Measurements from ENCODE around the gene NDFIP1.

The NDFIP1 gene

DNA sequence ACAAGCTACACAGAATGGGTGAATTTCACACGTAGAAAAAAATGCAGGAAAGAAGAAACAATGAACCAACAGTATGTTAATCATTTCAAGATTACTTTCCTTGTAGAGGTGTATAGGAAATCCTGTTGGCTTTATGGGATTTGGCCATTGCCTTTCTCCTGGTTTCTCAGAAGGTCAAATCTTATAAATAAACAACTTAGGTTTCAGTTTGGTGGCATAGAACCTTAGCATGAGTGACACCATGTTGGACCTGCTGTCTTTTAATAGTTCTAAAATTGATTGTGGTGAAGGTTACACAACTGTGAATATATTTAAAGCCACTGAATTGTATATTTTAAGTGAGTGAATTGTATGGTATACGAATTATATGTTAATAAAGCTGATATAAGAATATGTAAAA is 16.7 kb upstream of the NDFIP1 start:
- no peak for DNase-seq (ENCODE audit: low read depth)

GRCh38 chr5:142095035-142095434 is 13.5 kb upstream of the NDFIP1 start:
- no peak for DNase-seq (ENCODE audit: low read depth)

GRCh38 chr5:142095651-142096330 is 12.8 kb upstream of the NDFIP1 start:
- no peak for DNase-seq (ENCODE audit: low read depth)

DNA sequence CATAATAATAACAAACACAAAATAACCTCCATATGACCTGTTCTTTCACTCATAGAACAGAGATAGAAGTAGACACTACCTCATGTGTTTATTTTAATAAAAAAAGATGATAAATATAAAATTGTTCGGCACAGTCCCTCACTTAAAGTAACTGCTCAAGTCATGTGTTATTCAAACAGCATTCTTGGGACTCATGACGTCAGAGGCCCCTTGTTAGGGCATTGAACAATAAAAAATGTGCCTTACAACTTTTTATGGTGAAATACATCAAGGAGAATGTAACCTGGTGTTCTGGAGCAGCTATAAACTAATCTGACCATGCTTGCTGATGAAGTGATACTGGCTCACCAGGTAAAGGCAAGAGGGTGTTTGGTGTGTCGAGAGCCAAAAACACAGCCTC is 12.2 kb upstream of the NDFIP1 start:
- DNase-seq (ENCODE audit: low read depth), result no peak

DNA sequence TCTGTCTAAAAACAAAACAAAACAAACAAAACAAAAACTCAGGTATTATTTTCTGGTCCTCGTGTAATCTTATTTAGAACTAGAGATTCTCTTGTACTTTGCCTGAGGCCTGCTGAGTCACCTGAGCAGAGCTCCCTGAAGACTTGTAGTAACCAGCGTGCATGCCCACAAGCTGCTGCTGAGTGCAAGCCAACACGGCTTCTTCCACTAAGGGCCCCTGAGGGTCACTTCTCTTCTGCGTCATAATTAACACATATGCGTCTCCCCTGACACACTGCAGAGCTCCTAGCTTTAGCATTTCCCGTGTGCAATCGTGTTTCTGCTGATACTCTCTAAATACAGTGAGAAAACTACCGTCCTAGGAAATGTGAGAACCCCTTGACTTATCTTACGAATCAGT is 10.9 kb upstream of the NDFIP1 start:
- no peak for DNase-seq (ENCODE audit: low read depth)

DNA sequence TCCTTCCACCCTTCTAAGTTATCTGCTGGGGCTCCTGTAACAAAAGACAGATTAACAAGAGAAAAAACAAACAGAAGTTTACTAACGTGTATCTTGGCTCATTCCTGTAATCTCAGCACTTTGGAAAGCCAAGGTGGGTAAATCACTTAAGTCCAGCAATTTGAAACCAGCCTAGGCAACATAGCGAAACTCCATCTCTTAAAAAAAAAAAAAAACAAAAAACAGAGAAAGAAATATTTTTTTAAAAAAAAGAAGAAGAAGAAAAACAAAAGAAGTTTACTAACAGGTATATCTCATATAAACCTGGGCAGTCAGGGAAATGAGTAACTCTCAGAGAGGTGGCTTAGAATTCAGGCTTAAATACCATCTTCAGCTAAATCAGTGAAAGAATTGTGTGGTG is 10.3 kb upstream of the NDFIP1 start:
- no peak for DNase-seq (ENCODE audit: low read depth)

DNA sequence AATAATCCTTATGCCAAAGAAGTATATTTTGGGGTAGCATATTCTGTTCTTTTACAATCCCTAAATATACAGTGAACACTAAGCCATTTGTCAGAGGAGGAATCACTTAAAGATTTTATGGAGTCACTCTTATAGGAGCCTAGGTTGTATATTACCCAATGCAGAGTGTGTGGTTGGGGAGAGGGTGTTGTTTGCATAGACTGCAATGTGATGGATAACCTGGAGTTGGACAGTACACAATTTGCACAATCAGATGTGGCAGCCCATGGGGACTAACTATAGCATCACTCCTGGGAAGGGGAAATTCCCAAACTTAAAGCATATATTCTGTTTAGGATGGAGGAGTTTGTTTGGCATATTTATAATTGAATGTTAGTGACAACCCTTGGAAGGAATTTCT is 9.6 kb upstream of the NDFIP1 start:
- DNase-seq (ENCODE audit: low read depth), result no peak

DNA sequence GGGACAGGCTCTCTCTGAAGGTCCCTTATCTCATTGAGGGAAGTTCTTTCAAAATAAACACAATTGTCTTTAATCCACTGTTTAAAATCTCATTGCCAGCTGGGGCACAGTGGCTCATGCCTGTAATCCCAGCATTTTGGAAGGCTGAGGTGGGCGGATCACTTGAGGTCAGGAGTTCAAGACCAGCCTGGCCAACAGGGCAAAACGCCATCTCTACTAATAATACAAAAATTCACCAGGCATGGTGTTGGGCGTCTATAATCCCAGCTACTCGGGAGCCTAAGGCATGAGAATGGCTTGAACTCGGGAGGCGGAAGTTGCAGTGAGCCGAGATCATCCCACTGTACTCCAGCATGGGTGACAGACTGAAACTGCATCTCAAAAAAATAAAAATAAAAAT is 8.3 kb upstream of the NDFIP1 start:
- no peak for DNase-seq (ENCODE audit: low read depth)

DNA sequence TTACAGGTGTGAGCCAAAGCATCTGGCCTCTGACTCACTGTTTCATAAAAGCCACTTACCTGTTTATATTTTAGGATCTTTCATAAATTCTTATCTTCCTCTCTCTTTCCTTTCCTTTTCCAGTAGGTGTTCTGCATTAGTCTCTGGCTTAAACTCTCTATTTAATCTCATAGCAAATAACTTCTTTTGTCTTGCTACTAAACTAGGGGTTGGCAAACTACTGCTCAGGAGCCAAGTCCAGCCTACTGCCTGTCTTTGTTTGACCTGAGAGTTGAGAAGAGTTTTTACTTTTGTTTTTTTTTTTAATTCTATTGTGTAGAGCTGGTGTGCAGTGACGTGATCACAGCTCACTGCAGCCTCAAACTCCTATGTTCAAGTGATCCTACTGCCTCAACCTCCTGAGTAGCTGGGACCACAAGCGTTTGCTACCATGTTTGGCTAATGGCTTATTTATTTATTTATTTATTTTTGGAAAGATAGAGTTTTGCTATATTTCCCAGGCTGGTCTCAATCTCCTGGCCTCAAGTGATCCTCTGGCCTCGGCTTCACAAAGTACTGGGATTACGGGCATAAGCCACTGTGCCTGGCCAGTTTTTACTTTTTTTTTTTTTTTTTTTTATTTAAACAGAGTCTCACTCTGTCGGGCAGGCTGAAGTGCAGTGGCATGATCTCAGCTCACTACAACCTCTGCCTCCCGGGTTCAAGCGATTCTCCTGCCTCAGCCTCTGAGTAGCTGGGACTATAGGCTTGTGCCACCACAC is 5.4 kb upstream of the NDFIP1 start:
- no peak for DNase-seq (ENCODE audit: low read depth)

DNA sequence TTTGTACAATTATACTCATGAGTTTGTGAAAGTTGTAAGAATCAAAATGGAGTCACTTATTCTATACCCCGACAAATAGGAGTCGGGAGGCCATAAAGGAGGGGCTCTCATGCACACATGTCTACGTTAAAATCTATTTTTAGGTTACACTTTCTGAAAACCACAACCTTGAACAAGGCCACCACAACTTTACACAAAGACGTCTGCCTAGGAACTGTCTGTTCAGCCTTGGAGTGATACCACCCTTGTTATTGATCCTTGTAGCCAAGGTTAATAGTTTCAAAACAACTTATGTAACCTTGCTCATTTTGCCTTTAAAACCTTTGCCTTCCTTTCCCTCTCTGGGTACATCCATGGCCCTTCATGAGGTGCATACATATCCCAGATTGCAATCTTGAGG is 4.1 kb upstream of the NDFIP1 start:
- no peak for DNase-seq (ENCODE audit: low read depth)

GRCh38 chr5:142106061-142106460 is 2.5 kb upstream of the NDFIP1 start:
- DNase-seq (ENCODE audit: low read depth), result peak; percentile 96

GRCh38 chr5:142107036-142107735 is 1.4 kb upstream of the NDFIP1 start:
- DNase-seq (ENCODE audit: low read depth), result no peak

DNA sequence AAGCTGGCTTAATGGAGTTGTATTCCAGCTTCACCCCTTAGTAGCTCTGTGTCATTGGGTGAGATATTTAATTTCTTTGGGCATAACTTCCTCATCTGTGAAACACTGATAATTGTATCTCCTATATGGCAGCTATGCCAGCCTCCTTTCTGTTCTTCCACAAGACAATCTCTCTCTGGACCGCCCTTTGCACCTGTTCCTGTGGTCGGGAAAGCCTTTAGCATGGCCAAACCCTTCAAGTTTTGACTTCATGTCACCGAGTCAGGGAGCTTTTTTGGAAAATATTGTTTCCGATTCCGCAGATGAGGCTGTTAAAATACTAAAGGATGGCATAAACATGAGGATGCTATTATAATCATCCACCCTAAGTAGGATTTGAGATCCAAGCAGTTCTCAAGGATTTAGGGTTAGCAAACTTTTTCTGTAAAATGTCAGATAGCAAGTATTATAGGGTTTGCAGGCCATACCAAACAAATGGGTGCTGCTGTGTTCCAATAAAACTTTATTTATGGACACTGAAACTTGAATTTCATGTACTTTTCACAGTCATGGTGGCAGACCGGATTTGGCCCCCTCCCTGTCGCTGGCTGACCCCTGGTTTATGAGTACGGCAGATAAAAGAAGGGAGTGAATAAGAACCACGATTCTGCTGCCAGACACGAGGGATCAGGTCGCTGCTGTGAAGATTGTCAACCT is 695 bp upstream of the NDFIP1 start:
- no peak for DNase-seq (ENCODE audit: low read depth)

DNA sequence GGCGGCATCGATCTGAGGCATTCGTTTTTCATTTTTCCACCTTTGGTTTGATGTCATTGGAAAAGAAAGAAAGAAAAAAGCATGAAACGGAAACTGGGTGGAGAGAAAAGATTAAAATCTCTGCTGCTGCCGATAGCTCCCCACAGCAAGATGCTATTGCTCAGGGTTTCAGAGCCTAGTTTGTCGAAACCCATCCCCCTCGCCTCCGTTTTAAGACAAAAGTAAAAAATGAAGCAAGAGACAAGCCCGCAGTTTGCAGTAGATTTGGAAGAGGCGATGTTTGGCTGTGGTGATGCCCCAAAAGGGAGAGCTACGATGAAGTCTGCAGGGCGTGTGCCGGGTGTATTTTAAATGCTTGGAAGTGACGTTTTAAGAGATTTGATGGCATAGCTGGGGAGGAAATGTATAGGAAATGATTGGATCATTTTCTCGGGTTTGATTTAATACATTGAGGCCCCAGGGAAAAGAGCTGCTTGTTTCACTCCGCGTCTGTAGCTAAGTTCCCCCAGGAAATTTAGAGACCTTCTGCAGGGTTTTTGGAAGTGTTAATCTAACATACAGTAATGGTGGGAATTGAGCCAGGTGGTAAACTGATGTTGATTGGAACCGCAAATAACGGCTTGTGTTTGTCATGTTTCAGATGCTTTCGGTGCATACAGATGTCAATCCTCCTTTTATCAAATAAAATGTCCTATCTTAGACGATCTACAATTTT is 909 bp downstream of the NDFIP1 start:
- DNase-seq (ENCODE audit: low read depth), result no peak

- no peak for DNase-seq (ENCODE audit: low read depth)
Measured at GRCh38 chr5:142110046-142110531, 1.5 kb downstream of the NDFIP1 start.

DNA sequence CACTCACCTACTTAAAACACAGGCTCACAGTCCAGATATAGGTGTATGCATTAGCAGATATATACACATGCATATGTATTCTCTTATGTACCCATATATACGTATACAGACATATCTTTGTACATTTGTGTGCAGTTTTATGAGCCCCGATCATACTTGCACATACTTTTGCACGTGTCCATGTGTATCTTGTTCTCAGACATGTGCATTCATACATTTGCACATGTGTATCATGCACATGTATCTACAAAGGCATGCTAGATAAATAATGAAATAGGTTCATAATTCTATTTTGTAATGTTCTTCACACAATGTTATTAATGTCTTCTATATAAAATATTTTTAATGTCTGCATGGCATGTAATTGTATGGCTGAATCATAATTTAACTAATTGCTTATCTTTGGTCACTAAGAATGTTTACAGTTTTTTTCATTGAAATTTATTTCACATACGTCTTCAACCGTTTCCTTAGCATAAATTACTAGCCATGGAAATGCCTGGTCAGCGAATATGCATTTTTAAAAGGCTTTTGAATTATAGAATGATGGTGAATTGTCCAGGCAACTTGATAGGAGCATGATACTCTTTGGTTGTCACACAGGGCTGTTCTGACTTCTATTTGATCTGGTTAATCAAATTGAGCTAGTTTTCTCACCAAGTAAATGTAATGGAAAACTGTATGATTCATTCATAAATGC is 2.6 kb downstream of the NDFIP1 start:
- DNase-seq (ENCODE audit: low read depth), result no peak

- DNase-seq (ENCODE audit: low read depth), result no peak
Measured at GRCh38 chr5:142114687-142115086, 6.1 kb downstream of the NDFIP1 start.

- peak; percentile 56 for DNase-seq (ENCODE audit: low read depth)
Measured at GRCh38 chr5:142115937-142116614, 7.5 kb downstream of the NDFIP1 start.

DNA sequence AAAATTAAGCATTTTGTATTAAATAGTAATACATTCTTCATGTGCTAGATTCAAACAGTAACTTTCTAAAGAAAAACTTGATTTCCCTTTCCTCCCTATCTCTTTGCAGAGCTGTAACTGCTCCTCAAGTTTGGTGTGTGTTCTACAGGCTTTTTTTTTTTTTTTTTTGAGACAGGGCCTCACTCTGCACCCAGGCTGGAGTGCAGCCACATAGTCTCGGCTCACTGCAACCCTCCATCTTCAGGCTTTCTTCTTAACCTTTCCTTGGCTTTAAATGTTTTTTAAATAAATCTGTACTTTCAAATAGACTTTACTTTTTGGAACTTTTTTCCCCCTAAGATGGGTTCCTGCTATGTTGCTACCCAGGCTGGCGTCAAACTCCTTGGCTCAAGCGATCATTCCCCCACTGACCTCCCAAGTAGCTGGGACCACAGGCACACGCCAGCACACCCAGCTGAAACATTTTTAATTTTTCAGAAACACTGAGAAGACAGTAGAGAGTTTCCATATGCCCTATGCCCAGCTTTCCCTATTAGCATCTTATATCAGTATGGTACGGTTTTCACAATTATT is 9.1 kb downstream of the NDFIP1 start:
- no peak for DNase-seq (ENCODE audit: low read depth)

DNA sequence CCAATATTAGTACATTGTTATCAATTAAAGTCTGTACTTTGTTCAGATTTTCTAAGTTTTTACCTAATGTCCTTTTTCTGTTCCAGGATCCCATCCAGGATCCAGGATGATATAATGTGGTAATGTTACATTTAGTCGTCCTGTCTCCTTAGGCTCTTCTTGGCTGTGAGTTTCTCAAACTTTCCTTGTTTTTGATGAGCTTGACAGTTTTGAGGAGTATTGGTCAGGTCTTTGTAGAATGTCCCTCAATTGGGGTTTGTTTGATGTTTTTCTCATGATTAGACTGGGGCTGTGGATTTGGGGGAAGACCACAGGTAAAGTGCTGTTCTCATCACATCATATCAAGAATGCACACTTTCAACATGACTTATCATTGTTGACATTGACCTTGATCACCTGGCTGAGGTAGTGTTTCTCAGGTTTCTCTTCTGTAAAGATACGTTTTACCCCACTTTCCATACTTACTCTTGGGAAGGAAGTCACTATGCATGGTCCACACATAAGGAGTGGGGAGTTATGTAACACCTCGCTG is 9.6 kb downstream of the NDFIP1 start:
- DNase-seq (ENCODE audit: low read depth), result no peak

Data from stromal cell of bone marrow (primary cell).